Stimulated activated CD8-positive, alpha-beta memory T cell treated with anti-CD3 and anti-CD28 coated beads, Interleukin-7, amount 100 ng/mL, for 48 hours (primary cell): ENCODE data around the gene PMM2.
"Not testable (repeated sequence)": the region's sequence is repeated elsewhere in the genome, so short reads cannot be mapped to it uniquely, and the experiment has no call there.

ENCODE experiments used
- DNase-seq, 2 donors: peaks; one replicate each; pipeline ENCODE4 v3.0.0-alpha.2; 2020; ENCODE audit warnings: low read depth in 1 of 2; ENCODE audit errors: extremely low read depth in 1 of 2

PMM2 gene

GRCh38 chr16:8865145-8865882, 67.7 kb downstream of the PMM2 start:
- no peak for DNase-seq

GRCh38 chr16:8866118-8866883, 68.7 kb downstream of the PMM2 start:
- DNase-seq: no peak

DNA sequence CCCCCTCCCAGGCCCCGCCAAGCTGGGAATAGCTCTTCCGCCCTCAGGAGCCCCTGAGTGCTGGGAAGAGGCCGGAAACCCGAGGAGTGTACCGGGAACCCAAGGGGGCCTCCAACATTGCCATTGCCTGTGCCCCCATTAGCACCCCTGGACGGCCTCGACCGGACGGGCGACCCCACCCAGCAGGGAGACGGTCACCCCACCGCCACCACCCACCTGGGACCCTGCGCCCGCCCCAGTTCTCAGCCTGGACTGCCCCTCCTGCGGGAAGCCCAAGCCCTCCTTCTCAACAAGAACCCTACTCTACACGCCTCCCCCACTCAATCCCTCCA, 69.2 kb downstream of the PMM2 start:
- DNase-seq: no peak

DNA sequence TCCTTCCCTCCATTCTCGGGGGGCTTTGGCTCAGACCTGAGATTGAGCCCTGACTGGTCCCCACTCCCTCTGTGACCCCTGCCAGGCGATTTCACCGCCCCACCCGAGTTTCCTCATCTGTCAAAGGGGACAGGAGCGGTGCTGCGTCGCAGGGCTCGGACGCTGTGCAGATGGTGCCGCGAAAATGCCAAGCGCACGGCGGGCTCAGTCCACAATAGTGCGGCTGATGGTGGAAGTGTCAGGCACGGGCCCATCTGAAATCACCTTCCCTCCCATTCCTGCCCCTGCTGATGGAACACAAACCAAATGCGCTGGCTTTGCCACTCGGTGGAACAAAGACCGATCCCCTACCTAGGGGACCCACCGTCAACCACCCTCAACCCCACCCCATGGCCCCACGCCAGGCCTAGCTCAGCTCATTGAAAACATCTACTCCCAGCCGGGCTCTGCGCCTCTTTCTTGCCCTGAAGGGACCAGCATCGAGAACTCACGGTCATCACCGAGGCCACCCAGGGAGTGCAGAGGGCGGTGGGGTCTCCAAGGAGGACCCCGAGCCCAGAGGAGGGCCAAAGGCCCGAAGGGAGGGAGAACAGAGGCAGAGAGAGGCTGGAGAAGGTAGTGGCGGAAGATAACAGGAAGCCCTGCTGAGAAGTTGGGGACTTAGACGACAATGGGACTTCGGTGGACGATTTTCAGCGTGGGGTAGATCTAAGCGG, 69.7 kb downstream of the PMM2 start:
- DNase-seq: no peak

DNA sequence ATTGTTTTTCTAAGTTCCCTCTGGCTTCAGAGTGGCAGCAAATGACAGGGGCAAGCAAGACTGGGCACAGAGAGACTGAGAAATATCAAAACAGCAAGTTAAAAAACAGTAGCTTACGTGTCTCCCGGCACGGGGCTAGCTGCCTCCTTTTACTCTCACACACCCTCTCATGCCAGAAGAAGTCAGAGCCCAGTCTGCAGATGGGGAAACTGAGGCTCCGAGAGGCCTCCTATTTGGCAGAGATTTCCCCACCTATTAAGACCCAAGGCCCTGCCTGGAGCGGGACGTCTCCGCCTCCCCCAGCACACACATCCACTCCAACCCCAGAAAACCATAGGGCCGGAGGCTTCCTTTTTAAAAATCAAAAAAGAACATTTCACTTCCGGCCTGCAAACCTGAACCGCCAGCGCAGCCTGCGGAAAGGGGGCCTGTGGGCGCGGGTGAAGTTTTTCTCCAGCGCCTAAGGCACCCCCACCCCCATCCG, 70.3 kb downstream of the PMM2 start:
- no peak for DNase-seq

- DNase-seq: peak; percentile 76 to 84
Measured at GRCh38 chr16:8868416-8869211, 71.0 kb downstream of the PMM2 start, which contains the start of gene CARHSP1. Gene CARHSP1 (minus strand): TSS chr16:8869006. CDS start chr16:8859328, 9,678 bp downstream.

DNA sequence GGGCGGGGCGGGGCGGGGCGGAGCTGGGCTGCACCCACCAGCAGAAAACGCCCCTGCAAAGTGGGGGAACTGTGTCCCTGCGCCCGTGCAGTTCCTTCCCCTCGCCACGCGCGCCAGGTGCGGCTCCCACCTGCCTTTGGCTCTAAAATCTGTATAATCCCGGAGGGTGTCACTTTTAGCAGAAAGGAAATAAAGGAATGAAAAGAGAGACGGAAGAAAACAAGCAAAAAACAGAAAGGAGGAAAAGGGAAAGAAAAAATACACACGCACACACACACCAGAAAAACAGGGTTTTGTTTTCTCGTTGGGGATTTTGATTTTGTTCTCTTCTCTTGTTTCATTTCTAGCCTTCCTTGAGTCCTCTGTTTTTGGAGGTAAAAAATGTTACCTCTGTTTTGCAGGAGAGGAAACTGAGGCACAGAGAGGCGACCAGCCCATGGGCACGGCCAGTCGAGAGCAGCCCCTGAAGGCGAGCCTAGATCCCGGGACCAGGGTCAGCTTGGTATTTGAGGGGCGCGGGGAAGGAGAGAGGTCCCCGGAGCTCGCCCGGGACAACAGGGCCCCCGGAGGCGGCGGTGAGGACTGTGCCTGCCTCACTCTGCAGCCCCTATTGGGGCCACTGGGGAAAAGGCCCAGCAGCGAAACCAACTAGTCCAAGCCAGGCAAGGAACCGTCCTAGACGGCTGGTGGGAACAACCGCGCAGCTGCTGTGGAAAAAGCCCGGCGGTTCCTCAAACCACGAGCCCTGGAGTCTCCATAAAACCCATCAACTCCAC, 71.8 kb downstream of the PMM2 start:
- no peak for DNase-seq

DNA sequence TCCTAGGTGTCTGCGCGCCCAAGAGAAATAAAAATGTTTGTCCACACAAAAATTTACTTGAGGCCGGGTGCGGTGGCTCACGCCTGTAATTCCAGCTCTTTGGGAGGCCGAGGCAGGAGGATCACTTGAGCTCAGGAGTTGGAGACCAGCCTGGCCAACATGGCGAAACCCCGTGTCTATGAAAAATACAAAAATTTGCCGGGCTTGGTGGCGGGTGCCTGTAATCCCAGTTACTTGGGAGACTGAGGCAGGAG, 72.3 kb downstream of the PMM2 start:
- DNase-seq: not testable (repeated sequence)

- no peak for DNase-seq
Measured at GRCh38 chr16:8872071-8872470, 74.4 kb downstream of the PMM2 start.

GRCh38 chr16:8872967-8873865, 75.6 kb downstream of the PMM2 start:
- no peak for DNase-seq

GRCh38 chr16:8873866-8874195, 76.2 kb downstream of the PMM2 start:
- not testable (repeated sequence) for DNase-seq

DNA sequence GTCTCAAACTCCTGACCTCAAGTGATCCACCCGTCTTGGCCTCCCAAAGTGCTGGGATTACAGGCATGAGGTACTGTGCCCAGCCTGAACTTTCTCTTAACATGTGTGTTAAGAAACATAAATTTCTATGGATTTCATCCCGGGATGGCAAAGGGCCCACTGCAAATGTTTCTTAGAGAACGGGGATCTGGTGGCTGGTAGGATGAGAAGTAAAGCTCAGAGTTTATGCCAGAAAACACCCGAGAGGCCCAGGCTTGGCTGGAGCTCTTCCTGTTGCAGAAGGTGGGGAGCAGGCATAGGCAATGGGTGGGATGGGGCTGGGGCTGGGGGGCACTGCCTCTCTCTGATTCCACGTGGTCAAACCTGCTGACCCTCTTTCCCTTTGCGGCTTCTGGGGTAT, 76.7 kb downstream of the PMM2 start:
- no peak for DNase-seq

DNA sequence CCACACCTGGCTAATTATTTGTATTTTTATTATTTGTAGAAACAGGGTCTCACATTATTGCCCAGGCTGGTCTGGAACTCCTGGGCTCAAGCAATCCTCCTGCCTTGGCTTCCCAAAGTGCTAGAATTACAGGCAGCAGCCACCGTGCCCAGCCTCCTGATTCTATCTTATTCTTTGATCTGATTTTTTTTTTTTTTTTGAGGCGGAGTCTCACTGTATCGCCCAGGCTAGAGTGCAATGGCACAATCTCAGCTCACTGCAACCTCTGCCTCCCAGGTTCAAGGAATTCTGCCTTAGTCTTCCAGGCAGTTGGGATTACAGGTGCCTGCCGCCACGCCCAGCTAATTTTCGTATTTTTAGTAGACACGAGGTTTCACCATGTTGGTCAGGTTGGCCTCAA, 77.7 kb downstream of the PMM2 start:
- DNase-seq: not testable (repeated sequence)

DNA sequence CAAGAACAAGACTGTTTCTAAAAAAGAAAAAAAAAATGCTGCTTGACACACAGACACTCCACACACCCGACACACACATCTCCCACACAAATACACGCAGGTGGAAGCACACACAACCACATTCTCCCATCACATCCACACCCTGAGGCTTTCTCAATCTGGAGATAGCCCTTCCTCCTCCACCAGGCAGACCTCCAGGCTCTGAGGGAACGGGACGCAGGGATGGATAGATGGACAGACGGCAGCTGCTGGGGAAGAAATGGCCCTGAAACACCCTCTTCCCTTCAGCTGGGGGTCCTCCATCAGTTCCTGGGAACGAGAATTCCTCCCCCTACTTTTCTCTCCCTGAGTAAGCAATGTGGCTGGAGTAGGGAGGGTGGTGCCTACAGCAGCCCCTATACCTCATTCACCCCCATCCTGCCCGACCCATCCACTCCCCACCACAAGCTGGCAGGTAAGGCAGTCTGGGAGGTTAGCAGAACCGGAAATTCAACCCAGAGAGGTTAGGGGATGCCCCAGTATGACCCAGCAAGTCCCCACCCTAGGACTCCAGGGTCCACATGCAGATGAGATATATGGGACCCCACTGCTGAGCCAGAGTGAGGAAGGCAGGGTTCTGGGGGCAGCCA, 80.4 kb downstream of the PMM2 start:
- DNase-seq: no peak

DNA sequence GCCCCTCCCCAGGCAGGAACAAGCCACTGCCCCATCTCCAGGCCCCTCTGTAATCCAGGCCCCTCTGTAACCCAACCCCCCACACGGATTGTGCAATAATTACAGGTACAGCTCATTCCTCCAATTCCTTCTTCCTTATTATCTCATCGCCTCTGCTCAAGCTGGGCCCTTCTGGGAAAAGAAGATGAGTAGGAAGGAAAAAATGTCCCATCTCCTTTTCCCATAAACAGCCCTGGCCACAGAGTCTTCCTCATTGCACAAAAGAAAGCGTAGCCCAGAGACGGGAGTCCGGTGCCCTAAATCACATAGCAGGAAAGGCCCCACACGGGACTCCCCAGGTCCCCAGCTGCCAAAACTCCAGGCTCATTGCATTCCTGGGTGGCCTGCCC, 80.9 kb downstream of the PMM2 start:
- DNase-seq: no peak

DNA sequence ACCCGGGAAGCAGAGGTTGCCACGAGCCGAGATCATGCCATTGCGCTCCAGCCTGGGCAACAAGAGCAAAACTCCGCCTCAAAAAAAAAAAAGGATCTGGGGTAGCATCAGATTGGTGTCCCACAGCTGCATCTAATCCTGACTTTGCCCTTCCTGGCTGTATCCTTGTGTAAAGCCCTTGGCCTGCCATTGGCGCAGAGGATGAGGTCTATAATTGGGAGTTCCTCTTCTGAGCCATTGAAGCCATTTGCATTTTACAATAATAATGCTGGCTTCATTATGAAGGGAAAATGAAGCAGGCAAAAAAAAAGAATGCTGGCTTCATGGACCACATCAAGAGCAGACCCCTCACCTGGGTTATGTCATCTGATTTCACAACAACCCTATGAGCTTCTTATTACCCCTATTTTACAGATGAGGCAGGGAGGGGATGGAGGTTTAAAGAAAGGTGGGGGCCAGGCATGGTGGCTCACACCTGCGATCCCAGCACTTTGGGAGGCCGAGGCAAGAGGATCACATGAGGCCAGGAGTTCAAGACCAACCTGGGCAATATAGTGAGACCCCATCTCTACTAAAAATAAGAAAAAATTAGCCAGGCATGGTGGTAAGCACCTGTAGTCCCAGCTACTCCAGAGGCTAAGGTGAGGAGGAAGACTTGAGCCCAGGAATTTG, 83.3 kb downstream of the PMM2 start:
- DNase-seq: no peak

DNA sequence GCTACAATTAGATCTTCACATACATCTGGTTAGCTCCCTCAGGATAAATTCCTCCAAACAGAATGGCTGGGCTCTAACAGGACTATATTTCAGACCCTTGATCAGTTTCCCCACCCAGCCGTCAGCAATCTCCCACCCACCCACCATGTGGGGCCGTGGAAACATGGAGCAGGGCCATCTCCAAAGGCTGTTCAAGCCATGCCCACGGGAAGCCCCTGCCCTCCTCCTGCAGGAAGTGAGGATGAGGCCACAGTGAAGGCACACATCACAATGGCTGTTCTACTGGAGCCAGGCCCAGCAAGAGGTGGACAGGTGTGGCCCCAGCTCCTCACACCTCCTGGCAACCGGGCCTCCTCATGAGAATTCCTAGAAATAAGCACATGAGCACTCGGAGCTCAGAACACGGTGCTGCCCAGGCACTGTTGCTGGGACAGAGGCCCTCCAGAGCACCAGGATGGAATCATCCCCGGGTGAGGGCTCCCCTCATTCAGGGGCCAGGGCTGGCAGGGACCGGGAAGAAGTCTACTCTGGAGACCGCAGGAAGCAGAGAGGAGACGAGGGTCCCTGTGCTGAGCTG, 84.5 kb downstream of the PMM2 start, which contains the start of gene LITAFD:
LITAFD (plus strand) TSS at position 311 of the 577 bp plus-strand sequence. CDS start 2,005 bp downstream, outside the sequence.
- DNase-seq: no peak
